Esophagus (tissue), 2 donors: Measurements from ENCODE around the gene OR1J2. TPM values are rescaled to one million over a fixed set of nuclear protein-coding genes. Genes with fewer than 3 reads are reported as not detected.
"Not testable (repeated sequence)": the region's sequence is repeated elsewhere in the genome, so short reads cannot be mapped to it uniquely, and the experiment has no call there.

Experiments
- H3K27ac ChIP-seq, 2 donors: one replicate each; pipeline ENCODE4 v1.5.1; 2013; ENCODE audit warnings: low read depth in 2 of 2, mild to moderate bottlenecking in 2 of 2, inconsistent platforms in 1 of 2, low read length in 1 of 2, moderate library complexity in 1 of 2
- H3K27me3 ChIP-seq, 2 donors: one replicate each; pipeline ENCODE4 v1.6.1; 2013; ENCODE audit warnings: low read length in 2 of 2, control low read depth in 1 of 2, mild to moderate bottlenecking in 1 of 2; ENCODE audit not compliant: insufficient read depth in 2 of 2, control insufficient read depth in 1 of 2
- H3K36me3 ChIP-seq, 2 donors: one replicate each; pipeline ENCODE4 v1.6.1; 2013; ENCODE audit warnings: low read length in 1 of 2; ENCODE audit not compliant: control insufficient read depth in 2 of 2, insufficient read depth in 2 of 2
- H3K4me1 ChIP-seq, 2 donors: one replicate each; pipeline ENCODE4 v1.6.1; 2013; ENCODE audit warnings: low read length in 1 of 2; ENCODE audit not compliant: control insufficient read depth in 2 of 2, insufficient read depth in 2 of 2
- H3K4me3 ChIP-seq, 2 donors: one replicate each; pipeline ENCODE4 v1.5.1; 2013; ENCODE audit warnings: low read length in 2 of 2, mild to moderate bottlenecking in 2 of 2, low read depth in 1 of 2, moderate library complexity in 1 of 2
- H3K9me3 ChIP-seq, 2 donors: one replicate each; pipeline ENCODE4 v1.6.1; 2013; ENCODE audit warnings: mild to moderate bottlenecking in 2 of 2, low read depth in 1 of 2, low read length in 1 of 2, moderate library complexity in 1 of 2; ENCODE audit not compliant: control insufficient read depth in 2 of 2, insufficient read depth in 1 of 2
- WGBS, 2 donors: extraction: QIAGEN DNeasy Blood & Tissue Kit; methylation state at CpG; one replicate each; pipeline ENCODE4 v1.1.7; 2013; 5-methylcytosine and 5-hydroxymethylcytosine counted together
- polyA plus RNA-seq, 2 donors: library from polyadenylated mRNA; stranded (reverse); fragments of 200-250 nt; gene quantifications; one replicate each; pipeline ENCODE4 v1.2.3, GENCODE V29; 2013
- donor health status: healthy with polysubstance abuse.
- donor health status: Bipolar disorder and iron deficiency.

OR1J2 gene
- polyA plus RNA-seq, 2 donors: 0.04 TPM; not detected in 1

GRCh38 chr9:122537066-122537465 lies 26.5 kb downstream of the OR1J2 start:
- WGBS, 2 donors: 63 to 66% methylated on average over 7 of the region's 7 CpGs

DNA sequence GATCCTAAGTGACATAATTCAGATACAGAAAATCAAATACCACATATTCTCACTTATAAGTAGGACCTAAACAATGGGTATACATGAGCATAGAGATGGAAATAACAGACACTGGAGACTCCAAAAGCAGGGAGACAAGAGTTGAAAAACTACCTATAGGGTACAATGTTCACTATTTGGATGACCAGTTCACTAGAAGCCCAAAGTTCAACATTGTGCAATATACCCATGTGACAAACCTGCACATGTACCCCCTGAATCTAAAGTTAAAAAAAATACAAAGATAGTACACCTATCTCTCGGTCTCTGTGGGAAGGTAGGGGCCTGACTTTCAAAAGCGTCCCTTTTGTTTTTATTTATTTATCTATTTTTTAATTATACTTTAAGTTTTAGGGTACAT lies 28.2 kb downstream of the OR1J2 start:
- no peaks in the 10 kb centered on the region for H3K36me3 ChIP-seq
- H3K27ac ChIP-seq: no peak overlapping the region
- no peak overlapping the region for H3K4me3 ChIP-seq
- H3K4me1 ChIP-seq: no peaks in the 10 kb centered on the region
- H3K27me3 ChIP-seq: no peaks in the 10 kb centered on the region
- WGBS, 2 donors: 61% methylated on average over 2 of the region's 2 CpGs
- no peaks in the 10 kb centered on the region for H3K9me3 ChIP-seq

More at GRCh38 chr9:122537066-122537465, 26.5 kb downstream of the OR1J2 start:
- not testable (repeated sequence) for H3K27me3 ChIP-seq, H3K27ac ChIP-seq, H3K4me1 ChIP-seq, H3K9me3 ChIP-seq, H3K36me3 ChIP-seq, H3K4me3 ChIP-seq

DNA sequence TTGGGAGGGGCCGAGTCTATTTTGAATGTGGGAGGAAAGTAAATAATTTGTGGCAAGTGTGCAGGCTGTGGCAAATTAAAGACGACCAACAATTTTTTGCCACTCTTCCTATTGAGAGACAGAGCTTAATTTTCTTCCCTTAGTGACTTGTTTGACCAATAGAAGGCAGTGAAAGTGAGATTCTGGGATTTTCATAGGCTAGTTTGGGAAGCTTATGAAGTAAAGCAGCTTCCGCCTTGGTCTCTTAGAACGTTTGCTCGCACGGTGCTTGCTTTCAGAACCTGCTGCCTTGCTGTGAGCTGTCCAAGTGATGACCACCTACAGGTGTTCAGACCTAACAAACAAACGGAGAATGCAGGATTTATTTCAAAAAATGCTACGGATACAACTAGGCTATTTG lies 35.6 kb downstream of the OR1J2 start:
- Histone ChIP-seq H3K4me3 (no peak overlapping the region), H3K36me3 (no peaks in the 10 kb centered on the region), H3K9me3 (no peaks in the 10 kb centered on the region), H3K27me3 (no peaks in the 10 kb centered on the region), H3K27ac (no peak overlapping the region), H3K4me1 (no peaks in the 10 kb centered on the region)
- 55 to 63% methylated on average over 8 of the region's 8 CpGs for WGBS, 2 donors

- Histone ChIP-seq H3K9me3 (no peaks in the 10 kb centered on the region), H3K4me1 (no peaks in the 10 kb centered on the region), H3K36me3 (no peaks in the 10 kb centered on the region), H3K27ac (no peak overlapping the region), H3K4me3 (no peak overlapping the region), H3K27me3 (no peaks in the 10 kb centered on the region)
- 66 to 76% methylated on average over 5 of the region's 5 CpGs for WGBS, 2 donors
Measured at GRCh38 chr9:122551371-122551770, 40.8 kb downstream of the OR1J2 start.

DNA sequence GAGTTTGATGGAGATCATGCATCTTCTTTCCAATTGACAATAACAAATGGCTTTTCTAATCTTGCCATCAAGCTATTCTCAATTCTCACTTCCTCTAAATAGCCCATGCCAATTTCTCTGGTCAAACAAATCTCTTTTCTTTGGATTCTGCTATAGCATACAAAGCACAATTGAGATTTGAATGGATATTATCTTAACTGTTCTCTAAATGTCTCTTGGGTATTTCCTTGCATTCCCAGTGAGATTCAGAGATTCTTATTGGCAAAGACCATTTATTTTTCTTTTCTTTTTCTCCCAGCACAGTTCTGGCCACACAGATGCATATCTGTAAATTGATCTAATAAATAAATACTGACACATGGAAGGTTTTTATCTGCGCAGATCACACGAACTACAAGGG lies 42.2 kb downstream of the OR1J2 start, which contains the start of gene OR1N2:
Gene OR1N2 (plus strand): TSS at position 301 of the 400 bp plus-strand sequence. CDS start 100 bp downstream, outside the sequence.
- 57 to 75% methylated on average over 2 of the region's 2 CpGs for WGBS, 2 donors

More for the DNA sequence above, 42.2 kb downstream of the OR1J2 start, which contains the start of gene OR1N2:
- Histone ChIP-seq H3K27ac (no peak within 1 kb of the TSS), H3K27me3 (no peaks in the 10 kb centered on the region), H3K9me3 (no peaks in the 10 kb centered on the region), H3K4me1 (no peaks in the 10 kb centered on the region), H3K4me3 (no peak within 1 kb of the TSS), H3K36me3 (no peaks in the 10 kb centered on the region)

Other genes with a start within 250 kb of the OR1J2 start
- gene RBM18, start 246.0 kb upstream of the OR1J2 start, polyA plus RNA-seq: 1 to 10 TPM; 3.1 to 6.3 TPM
- gene MRRF, start 245.9 kb upstream of the OR1J2 start, polyA plus RNA-seq: 10 to 100 TPM; 22.4 to 36.3 TPM
- 10 to 100 TPM in 1 of 2 donors, 1 to 10 TPM in 1; 6.8 to 20.3 TPM for gene PTGS1, start 139.8 kb upstream of the OR1J2 start, polyA plus RNA-seq
- gene OR1J1, start 32.9 kb upstream of the OR1J2 start, polyA plus RNA-seq: not detected
- gene OR1J4, start 8.3 kb downstream of the OR1J2 start, polyA plus RNA-seq: not detected
- not detected for gene OR1N1, start 16.5 kb downstream of the OR1J2 start, polyA plus RNA-seq
- not detected for gene OR1N2, start 42.3 kb downstream of the OR1J2 start, polyA plus RNA-seq
- under 1 TPM in 1 of 2 donors, not detected in 1; 0.01 TPM for gene OR1L8, start 72.6 kb downstream of the OR1J2 start, polyA plus RNA-seq
- gene OR1Q1, start 103.9 kb downstream of the OR1J2 start, polyA plus RNA-seq: not detected
- gene OR1B1, start 146.8 kb downstream of the OR1J2 start, polyA plus RNA-seq: not detected
- gene OR1L1, start 150.9 kb downstream of the OR1J2 start, polyA plus RNA-seq: not detected
- not detected for gene OR1L3, start 164.3 kb downstream of the OR1J2 start, polyA plus RNA-seq
- gene OR1L4, start 213.2 kb downstream of the OR1J2 start, polyA plus RNA-seq: not detected
- gene OR1L6, start 231.5 kb downstream of the OR1J2 start, polyA plus RNA-seq: not detected